ENCODE results near the gene TOP2A. TPM values are rescaled to one million over a fixed set of nuclear protein-coding genes. Genes with fewer than 3 reads are reported as not detected.
"Not testable (repeated sequence)": the region's sequence is repeated elsewhere in the genome, so short reads cannot be mapped to it uniquely, and the experiment has no call there.

TOP2A gene
- total RNA-seq, 2 donors from 2014 or later, result 0.31 to 3.7 TPM

DNA sequence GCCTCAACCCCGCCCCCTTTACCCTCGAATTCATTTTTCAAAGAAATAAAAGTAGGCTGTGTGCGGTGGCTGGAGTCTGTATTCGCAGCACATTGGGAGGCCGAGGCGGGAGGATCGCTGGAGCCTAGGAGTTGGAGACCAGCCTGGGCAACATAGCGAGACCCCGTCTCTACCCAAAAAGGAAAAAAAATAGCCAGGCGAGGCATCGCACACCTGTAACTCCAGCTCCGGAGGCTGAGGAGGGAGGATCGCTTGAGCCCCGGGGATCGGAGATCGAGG is 671 bp upstream of the TOP2A start:
- peak overlapping the region; percentile 38 to 67 for H3K4me3 ChIP-seq
- no peak for DNase-seq (ENCODE audit: low spot score)
- H3K27me3 ChIP-seq, result no peaks in the 10 kb centered on the region
- H3K27ac ChIP-seq, result peak overlapping the region in 1 of 2 donors; percentile 38
- TF ChIP-seq, protein P1, sequence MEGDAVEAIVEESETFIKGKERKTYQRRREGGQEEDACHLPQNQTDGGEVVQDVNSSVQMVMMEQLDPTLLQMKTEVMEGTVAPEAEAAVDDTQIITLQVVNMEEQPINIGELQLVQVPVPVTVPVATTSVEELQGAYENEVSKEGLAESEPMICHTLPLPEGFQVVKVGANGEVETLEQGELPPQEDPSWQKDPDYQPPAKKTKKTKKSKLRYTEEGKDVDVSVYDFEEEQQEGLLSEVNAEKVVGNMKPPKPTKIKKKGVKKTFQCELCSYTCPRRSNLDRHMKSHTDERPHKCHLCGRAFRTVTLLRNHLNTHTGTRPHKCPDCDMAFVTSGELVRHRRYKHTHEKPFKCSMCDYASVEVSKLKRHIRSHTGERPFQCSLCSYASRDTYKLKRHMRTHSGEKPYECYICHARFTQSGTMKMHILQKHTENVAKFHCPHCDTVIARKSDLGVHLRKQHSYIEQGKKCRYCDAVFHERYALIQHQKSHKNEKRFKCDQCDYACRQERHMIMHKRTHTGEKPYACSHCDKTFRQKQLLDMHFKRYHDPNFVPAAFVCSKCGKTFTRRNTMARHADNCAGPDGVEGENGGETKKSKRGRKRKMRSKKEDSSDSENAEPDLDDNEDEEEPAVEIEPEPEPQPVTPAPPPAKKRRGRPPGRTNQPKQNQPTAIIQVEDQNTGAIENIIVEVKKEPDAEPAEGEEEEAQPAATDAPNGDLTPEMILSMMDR (IDR thresholded peaks at IDR 0.05), result no peak
- no peaks in the 10 kb centered on the region for H3K9me3 ChIP-seq
- H3K4me1 ChIP-seq, result peaks cover 0 to 20% of the 10 kb centered on the region in 2 donors
- no peaks in the 10 kb centered on the region for H3K36me3 ChIP-seq

DNA sequence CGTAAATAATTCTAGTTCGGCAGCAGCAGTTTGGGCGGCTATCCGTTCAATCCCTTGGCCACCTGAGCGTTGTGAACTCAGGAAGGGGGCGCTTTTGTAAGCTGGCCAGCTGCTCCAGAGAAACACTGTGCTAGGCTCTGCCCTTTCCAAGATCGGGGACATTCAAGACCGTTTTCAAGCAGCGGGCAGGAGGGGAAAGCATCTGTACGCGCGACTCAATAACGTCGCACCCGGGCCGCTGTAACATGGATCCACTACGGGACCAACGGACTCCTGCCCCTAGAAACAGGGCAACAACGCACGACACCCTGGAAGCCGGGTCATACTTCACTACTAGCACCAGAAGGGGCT is 463 bp downstream of the TOP2A start:
- Histone ChIP-seq H3K4me1 (peaks cover 0 to 20% of the 10 kb centered on the region in 2 donors), H3K9me3 (no peaks in the 10 kb centered on the region), H3K36me3 (no peaks in the 10 kb centered on the region), H3K4me3 (peak overlapping the region; percentile 41 to 67), H3K27me3 (no peaks in the 10 kb centered on the region), H3K27ac (peak overlapping the region in 1 of 2 donors; percentile 48)
- DNase-seq (ENCODE audit: low spot score), result no peak
- TF ChIP-seq, protein P1 (IDR thresholded peaks at IDR 0.05), result no peak

DNA sequence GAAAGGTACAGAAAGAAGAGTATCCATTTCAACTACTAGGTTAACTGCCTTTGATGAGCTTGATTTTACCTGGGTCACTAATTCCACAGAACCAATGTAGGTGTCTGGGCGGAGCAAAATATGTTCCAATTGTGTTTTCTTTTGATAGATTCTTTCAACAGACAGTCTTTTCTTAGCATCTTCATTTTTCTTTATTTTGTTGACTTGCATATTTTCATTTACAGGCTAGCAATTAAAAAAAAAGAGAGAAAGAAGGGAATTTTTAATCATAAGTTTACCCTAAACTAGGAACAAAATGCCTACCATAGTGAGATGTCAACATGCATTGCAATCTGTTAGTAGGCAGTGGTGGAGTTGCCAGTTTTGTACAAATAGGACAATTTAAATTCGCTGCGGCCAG is 1.0 kb downstream of the TOP2A start:
- TF ChIP-seq, protein P1 (IDR thresholded peaks at IDR 0.05), result no peak
- Histone ChIP-seq H3K4me1 (peaks cover 0 to 20% of the 10 kb centered on the region in 2 donors), H3K9me3 (no peaks in the 10 kb centered on the region), H3K4me3 (peak overlapping the region in 1 of 2 donors; percentile 67), H3K27ac (no peak overlapping the region), H3K36me3 (no peaks in the 10 kb centered on the region), H3K27me3 (no peaks in the 10 kb centered on the region)
- DNase-seq (ENCODE audit: low spot score), result no peak

DNA sequence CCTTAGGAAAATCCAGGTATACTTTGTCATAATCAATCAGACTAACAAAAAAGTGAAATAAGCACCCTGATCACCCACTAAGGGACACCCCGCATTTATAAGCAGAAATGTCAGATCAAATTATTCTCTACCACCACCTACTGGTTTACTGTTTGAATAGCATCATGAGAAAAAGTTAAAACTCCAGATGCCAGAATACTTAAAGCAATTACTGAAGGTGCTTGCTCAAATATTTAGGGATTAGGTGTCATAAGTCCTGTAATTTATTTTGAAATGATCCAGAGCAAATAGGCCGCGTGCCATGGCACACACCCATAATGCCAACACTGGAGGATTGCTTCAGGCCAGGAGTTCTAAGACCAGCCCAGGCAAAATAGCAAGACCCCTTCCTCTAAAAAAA is 2.3 kb downstream of the TOP2A start:
- no peaks in the 10 kb centered on the region for H3K36me3 ChIP-seq
- TF ChIP-seq, protein P1 (IDR thresholded peaks at IDR 0.05), result peak; percentile 42 to 73
- H3K27me3 ChIP-seq, result no peaks in the 10 kb centered on the region
- no peaks in the 10 kb centered on the region for H3K9me3 ChIP-seq
- H3K27ac ChIP-seq, result no peak overlapping the region
- H3K4me3 ChIP-seq, result no peak overlapping the region
- H3K4me1 ChIP-seq, result peaks cover 0 to 20% of the 10 kb centered on the region in 2 donors
- DNase-seq (ENCODE audit: low spot score), result no peak

DNA sequence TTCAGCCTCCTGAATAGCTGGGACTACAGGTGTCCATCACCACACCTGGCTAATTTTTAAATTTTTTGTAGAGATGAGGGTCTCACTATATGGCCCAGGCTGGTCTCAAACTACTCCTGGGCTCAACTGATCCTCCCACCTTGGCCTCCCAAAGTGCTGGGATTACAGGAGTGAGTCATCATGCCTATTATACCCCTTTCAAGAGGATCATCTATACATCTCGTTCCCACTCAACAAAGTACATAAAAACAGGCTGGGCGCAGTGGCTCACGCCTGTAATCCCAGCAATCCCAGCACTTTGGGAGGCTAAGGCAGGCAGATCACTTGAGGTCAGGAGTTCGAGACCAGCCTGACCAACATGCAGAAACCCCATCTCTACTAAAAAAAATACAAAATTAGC is 3.4 kb downstream of the TOP2A start:
- not testable (repeated sequence) for H3K27ac ChIP-seq; H3K36me3 ChIP-seq; H3K9me3 ChIP-seq; DNase-seq (ENCODE audit: low spot score); H3K4me3 ChIP-seq; H3K27me3 ChIP-seq
- H3K4me1 ChIP-seq, result peaks cover 0 to 20% of the 10 kb centered on the region in 2 donors

DNA sequence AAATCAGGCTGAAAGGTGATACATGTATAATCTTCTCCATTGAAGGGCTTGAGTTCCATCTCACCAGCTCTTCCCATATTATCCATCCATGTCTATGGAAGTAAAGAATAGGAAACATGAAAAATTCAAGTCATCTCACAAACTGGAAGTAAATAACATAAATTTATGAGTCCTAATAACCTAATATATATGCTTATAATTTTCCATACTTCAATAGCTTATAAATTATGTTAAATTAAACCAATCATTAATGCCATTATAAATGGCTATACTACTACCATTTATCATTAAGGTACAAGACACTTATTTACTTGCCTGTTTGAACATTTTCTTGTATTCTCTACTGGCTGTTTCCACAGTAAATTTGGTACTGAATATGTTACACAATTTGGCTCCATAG is 4.8 kb downstream of the TOP2A start:
- no peak overlapping the region for H3K27ac ChIP-seq
- no peaks in the 10 kb centered on the region for H3K27me3 ChIP-seq
- no peak overlapping the region for H3K4me3 ChIP-seq
- DNase-seq (ENCODE audit: low spot score), result no peak
- peaks cover 0 to 13% of the 10 kb centered on the region in 2 donors for H3K4me1 ChIP-seq
- H3K36me3 ChIP-seq, result no peaks in the 10 kb centered on the region
- TF ChIP-seq, protein P1 (IDR thresholded peaks at IDR 0.05), result no peak
- H3K9me3 ChIP-seq, result no peaks in the 10 kb centered on the region

All from right atrium auricular region (tissue), 2 donors.